ENCODE measurements around the gene NKAIN2.

DNA sequence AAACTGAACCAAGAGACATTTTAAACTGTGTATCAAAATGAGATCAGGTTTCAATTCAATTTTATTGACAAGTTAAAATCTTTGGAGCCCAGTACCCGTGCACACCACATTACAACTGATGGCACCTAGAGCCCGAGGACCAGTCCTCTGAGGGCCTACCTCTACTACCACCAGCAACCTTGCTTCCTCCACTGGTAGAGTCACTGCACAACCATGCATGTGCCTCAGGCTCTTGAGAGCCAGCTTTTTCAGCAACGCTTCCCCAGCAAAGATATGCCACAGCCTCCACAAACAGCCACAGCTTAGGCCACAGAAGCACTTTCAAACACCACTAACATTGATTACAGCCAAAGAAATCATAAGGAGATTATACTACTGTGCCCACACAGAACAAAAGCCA lies 830.0 kb downstream of the NKAIN2 start:
- TF ChIP-seq MEIS1 (CRISPR knock-in tag; IDR thresholded peaks at IDR 0.05; ENCODE audit: borderline replicate concordance) = no peak
- TF ChIP-seq, protein P1, sequence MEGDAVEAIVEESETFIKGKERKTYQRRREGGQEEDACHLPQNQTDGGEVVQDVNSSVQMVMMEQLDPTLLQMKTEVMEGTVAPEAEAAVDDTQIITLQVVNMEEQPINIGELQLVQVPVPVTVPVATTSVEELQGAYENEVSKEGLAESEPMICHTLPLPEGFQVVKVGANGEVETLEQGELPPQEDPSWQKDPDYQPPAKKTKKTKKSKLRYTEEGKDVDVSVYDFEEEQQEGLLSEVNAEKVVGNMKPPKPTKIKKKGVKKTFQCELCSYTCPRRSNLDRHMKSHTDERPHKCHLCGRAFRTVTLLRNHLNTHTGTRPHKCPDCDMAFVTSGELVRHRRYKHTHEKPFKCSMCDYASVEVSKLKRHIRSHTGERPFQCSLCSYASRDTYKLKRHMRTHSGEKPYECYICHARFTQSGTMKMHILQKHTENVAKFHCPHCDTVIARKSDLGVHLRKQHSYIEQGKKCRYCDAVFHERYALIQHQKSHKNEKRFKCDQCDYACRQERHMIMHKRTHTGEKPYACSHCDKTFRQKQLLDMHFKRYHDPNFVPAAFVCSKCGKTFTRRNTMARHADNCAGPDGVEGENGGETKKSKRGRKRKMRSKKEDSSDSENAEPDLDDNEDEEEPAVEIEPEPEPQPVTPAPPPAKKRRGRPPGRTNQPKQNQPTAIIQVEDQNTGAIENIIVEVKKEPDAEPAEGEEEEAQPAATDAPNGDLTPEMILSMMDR (tag by site-specific recombination; IDR thresholded peaks at IDR 0.05) = no peak
- TF ChIP-seq, protein P2, sequence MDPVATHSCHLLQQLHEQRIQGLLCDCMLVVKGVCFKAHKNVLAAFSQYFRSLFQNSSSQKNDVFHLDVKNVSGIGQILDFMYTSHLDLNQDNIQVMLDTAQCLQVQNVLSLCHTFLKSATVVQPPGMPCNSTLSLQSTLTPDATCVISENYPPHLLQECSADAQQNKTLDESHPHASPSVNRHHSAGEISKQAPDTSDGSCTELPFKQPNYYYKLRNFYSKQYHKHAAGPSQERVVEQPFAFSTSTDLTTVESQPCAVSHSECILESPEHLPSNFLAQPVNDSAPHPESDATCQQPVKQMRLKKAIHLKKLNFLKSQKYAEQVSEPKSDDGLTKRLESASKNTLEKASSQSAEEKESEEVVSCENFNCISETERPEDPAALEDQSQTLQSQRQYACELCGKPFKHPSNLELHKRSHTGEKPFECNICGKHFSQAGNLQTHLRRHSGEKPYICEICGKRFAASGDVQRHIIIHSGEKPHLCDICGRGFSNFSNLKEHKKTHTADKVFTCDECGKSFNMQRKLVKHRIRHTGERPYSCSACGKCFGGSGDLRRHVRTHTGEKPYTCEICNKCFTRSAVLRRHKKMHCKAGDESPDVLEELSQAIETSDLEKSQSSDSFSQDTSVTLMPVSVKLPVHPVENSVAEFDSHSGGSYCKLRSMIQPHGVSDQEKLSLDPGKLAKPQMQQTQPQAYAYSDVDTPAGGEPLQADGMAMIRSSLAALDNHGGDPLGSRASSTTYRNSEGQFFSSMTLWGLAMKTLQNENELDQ (tag by site-specific recombination; IDR thresholded peaks at IDR 0.05; ENCODE audit: low read depth) = no peak
- TF ChIP-seq, protein P3, sequence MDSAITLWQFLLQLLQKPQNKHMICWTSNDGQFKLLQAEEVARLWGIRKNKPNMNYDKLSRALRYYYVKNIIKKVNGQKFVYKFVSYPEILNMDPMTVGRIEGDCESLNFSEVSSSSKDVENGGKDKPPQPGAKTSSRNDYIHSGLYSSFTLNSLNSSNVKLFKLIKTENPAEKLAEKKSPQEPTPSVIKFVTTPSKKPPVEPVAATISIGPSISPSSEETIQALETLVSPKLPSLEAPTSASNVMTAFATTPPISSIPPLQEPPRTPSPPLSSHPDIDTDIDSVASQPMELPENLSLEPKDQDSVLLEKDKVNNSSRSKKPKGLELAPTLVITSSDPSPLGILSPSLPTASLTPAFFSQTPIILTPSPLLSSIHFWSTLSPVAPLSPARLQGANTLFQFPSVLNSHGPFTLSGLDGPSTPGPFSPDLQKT (IDR thresholded peaks at IDR 0.05; ENCODE audit: borderline replicate concordance, low read depth, low read length) = no peak
